Activated CD8-positive, alpha-beta memory T cell treated with anti-CD3 and anti-CD28 coated beads for 36 hours (primary cell): Measurements from ENCODE around the gene DCTD. TPM values are rescaled to one million over a fixed set of nuclear protein-coding genes. Genes with fewer than 3 reads are reported as not detected.

Experiments used
- CTCF ChIA-PET: fragments of 350-600 bp; sonication (Branson Sonifier 250); formaldehyde crosslinking; loops from one replicate; lab custom pipeline; 2021; ENCODE audit warnings: antibody characterized with exemption; lab: Charles Lee
- POLR2A ChIA-PET: fragments of 350-600 bp; sonication (Branson Sonifier 250); formaldehyde crosslinking; loops from one replicate; lab custom pipeline; 2021; ENCODE audit warnings: antibody characterized with exemption; lab: Charles Lee
- total RNA-seq, 2 experiments: library from RNA; stranded (reverse); gene quantifications; one replicate each; pipeline ENCODE4 v1.2.3, GENCODE V29; 2021

Gene DCTD
- total RNA-seq, 2 experiments from 2014 or later, result 154 TPM

DNA sequence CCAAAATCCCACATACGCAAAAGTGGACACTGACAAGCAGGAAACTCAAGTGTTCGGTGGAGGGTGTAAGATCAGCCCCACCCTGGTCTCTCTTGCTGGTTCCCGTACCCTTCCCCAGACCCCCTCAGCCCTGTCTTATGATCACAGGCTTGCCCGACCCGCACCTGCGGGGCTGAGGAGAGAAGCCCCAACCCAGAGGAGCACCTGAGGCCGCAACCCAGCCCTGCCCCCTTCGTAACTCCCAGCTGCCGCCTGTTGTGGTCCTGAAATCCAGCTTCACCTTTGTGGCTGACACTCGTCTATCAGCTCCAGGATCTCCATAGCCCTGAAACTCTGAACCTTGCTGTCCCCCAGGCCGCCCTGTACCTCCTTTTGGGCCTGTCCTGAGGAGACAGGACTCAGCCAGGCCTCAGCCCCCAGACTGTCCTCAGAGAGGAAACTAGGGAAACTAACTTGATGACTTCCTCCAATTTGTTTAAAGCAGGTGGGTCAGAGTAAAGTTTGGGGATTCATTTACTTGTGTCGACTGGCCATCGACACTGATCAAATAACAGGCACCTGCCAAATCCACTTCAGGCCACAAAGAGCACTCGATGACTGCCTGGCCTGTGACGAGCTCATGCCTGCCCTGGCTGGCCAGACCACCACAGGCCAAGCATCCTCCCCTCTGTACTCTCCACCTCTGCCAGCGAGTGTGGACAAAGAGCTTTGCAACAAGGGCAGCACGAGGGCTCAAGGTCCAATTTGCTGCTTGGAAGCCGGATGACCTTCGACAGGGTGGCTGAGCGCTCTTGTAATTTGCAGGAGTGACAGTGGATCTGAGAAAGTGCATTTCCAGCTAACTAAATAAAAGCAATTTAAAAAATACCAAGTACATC is 19.3 kb downstream of the DCTD start:
- ChIA-PET CTCF (no interaction called here), POLR2A (no interaction called here)

GRCh38 chr4:182896421-182896820 is 20.8 kb downstream of the DCTD start:
- POLR2A ChIA-PET, result no interaction called here
- CTCF ChIA-PET, result no interaction called here

DNA sequence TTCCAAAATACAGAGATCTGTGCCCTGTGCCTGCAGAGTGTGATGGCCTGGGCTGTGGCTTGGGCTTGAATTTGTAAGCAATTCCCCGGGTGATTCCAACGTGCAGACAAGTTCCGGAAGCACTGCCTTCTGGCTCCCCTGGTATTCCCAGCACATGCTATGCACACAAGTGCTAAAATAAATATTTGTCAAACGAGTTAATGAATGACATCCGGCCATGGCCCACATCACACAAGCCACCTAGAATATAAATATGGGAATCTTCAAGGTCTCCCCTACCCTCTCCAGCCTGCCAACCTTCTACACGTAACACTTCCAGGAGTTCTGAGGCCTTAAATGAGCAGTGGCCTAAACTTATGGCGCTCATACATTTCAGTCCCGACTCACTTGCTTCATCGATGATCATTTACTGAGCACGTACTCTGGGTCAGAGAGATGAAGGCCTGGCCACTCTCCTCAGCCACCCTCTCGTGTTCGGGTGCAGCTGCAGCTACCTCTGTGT is 21.3 kb downstream of the DCTD start:
- ChIA-PET CTCF (no interaction called here), POLR2A (no interaction called here)

GRCh38 chr4:182894681-182895275 is 22.4 kb downstream of the DCTD start:
- POLR2A ChIA-PET, result no interaction called here
- CTCF ChIA-PET, result no interaction called here

DNA sequence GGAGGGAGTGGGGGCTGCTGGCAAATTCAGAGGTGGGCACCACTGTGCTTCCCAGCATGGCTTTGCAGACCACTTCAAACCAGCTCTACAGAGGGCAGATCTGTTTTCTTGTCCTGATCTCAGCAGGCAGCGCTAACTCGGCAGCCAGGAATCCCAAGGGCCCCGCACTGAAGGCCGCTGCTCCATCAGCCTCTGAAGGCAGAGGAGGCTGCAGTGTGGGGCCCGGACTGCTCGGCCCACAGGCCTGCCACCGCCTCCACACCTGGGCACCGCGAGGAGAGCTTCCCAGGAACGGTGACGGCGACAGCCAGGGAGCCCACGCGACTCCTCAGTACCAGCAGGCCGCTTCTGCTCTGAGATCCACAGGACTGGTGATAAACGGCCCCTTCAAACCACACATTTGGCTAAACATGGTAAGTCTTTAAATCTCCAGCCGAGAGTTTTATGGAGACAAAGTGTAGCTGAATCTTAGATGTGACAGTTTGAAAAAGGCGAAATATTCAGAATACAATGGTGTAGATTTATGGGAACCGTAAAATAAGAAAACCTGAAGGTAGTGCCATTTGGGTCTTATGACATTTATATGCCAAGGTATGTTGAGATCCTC is 23.6 kb downstream of the DCTD start:
- POLR2A ChIA-PET, result no interaction called here
- CTCF ChIA-PET, result interaction anchor here (1.7 kb wide), 1 partner anchor 31 kb away, joined by 5 read pairs; no protein-coding TSS in a partner anchor

DNA sequence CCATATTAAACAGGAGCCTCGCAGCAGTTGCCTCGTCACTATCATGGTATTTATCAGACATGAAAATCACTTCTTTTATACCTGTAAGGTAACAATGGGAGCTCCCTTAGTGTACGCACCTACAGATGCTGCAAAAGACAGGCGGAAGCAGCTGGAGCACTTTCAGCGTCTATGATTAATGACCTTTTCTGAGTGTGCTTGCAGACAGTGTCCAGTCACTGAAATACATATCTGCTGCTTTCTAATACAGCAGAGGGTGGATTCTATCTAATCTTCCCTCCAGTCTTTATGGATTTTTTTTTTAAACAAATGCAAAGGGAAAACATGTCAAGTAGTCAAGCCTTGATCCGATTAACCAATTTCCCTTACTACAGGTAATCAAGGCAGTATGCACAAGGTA is 24.1 kb downstream of the DCTD start:
- CTCF ChIA-PET, result interaction anchor here (1.7 kb wide), 1 partner anchor 32 kb away, joined by 5 read pairs; no protein-coding TSS in a partner anchor
- POLR2A ChIA-PET, result no interaction called here

DNA sequence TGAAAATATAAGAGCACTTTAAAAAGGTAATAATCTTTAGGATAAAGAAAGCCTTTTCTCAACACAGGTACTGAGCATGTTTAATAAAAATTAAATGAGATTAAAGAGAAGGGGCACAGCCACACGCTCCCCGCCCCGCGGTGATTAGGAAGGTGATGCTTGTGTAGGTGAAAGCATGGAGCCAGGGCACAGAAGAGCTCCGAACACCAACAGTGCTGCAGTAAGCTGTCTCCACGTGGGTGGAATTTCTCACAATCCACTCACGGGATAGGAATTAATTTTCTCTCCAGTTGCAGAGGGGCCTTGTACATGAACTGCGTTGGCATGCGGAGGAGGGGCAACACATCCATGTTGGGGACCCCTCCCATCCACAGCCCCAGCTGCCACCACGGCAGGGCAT is 27.0 kb downstream of the DCTD start:
- CTCF ChIA-PET, result interaction anchor here (0.5 kb wide), 1 partner anchor 435 kb away, joined by 3 read pairs; no protein-coding TSS in a partner anchor

GRCh38 chr4:182888891-182889290 is 28.3 kb downstream of the DCTD start:
- ChIA-PET POLR2A (no interaction called here), CTCF (no interaction called here)

More for the DNA sequence above, 27.0 kb downstream of the DCTD start:
- POLR2A ChIA-PET, result no interaction called here

GRCh38 chr4:182886768-182887167 is 30.4 kb downstream of the DCTD start:
- ChIA-PET CTCF (no interaction called here), POLR2A (no interaction called here)

DNA sequence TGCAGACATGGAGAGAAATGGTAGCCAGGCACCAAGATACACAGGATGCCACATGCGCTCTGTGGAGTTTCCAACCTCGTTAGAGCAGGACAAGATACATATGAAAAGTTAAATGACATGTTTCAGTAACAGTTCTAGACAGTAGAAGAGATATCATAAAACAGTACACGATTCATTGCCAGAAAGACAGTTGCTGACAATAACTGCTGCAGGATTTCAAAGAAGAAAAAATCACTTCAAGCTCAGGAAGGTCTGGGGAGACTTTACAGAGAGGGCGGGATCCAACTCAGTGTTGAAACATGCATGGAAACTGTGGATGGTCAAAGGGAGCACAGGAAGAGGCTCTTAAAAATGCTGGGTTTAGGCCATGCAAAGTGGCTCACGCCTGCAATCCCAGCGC is 31.0 kb downstream of the DCTD start:
- CTCF ChIA-PET, result no interaction called here
- POLR2A ChIA-PET, result no interaction called here

DNA sequence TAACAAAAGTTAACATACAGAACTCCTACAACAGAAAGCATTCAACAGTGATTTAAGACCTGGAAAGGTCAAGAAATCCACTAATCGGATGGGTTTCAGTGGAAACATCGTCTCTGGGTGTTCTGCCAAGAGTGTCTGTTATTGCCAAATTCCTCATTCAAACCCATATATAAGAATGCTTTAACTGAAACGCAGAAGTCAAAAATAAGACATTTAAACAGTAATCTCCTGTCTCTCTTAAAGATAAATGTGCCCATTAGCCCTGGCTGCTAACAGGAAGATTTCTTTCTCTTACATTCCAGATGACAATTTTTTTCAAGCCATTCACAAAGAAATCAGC is 31.5 kb downstream of the DCTD start:
- CTCF ChIA-PET, result no interaction called here
- POLR2A ChIA-PET, result no interaction called here

- CTCF ChIA-PET, result no interaction called here
- POLR2A ChIA-PET, result no interaction called here
Observed at GRCh38 chr4:182885022-182885737, 32.0 kb downstream of the DCTD start.

DNA sequence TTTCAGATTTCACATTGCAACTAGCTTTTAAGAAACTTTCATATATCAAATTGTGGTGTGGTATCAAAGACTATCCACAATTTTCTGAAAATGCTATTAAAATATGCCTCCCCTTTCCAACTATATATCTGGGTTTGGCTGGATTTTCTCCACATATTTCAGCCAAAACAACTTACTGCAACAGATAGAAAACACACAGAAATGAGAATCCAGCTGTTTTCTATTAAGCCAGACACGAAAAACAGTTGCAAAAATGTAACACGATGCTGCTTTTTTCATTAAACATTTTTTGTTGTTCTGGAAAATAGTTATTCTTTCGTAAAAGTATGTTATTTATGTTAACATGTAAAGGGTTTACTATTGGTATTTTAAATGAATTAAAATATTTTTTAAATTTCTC is 33.1 kb downstream of the DCTD start:
- ChIA-PET CTCF (no interaction called here), POLR2A (no interaction called here)

DNA sequence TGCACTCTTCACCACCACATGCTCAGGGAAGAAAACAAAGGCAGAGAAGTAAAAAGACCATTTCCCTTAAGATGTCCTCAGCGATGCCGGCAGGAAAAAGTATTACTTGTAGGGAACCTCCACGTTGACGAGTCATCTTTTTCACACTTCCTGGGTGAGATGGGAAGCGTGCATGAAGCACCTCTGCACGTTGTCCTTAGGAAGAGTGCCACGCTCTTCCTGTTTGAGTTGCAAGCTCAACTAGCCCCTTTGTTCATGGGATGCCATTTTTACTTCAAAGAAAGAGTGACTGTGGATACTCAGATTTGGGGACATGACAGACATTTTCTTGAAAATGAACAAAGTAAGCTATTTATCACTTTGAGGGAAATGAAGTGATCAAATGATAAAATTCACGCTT is 33.8 kb downstream of the DCTD start:
- POLR2A ChIA-PET, result no interaction called here
- CTCF ChIA-PET, result interaction anchor here (1.7 kb wide), 1 partner anchor 42 kb away, joined by 4 read pairs; no protein-coding TSS in a partner anchor

DNA sequence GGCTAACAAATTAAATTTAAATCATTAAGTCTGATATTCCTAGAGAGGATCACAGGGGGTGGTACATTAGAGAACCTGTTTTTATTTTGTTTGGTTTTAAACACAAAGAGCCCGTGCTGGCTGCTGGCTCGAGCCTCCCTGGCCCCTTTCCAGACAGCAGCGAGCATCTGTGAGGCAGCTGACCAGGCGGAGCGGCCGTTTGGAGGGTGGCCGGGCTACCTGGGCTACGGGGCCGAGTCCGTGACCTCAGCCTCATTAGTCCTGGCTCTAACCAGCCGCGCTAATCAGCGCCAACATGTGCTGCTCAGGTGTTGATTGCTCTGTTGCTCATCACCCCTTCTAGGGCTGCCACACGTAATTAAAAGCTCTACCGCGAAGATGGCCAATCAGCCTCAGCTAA is 35.3 kb downstream of the DCTD start:
- POLR2A ChIA-PET, result no interaction called here
- CTCF ChIA-PET, result interaction anchor here (1.7 kb wide), 1 partner anchor 43 kb away, joined by 4 read pairs; no protein-coding TSS in a partner anchor

DNA sequence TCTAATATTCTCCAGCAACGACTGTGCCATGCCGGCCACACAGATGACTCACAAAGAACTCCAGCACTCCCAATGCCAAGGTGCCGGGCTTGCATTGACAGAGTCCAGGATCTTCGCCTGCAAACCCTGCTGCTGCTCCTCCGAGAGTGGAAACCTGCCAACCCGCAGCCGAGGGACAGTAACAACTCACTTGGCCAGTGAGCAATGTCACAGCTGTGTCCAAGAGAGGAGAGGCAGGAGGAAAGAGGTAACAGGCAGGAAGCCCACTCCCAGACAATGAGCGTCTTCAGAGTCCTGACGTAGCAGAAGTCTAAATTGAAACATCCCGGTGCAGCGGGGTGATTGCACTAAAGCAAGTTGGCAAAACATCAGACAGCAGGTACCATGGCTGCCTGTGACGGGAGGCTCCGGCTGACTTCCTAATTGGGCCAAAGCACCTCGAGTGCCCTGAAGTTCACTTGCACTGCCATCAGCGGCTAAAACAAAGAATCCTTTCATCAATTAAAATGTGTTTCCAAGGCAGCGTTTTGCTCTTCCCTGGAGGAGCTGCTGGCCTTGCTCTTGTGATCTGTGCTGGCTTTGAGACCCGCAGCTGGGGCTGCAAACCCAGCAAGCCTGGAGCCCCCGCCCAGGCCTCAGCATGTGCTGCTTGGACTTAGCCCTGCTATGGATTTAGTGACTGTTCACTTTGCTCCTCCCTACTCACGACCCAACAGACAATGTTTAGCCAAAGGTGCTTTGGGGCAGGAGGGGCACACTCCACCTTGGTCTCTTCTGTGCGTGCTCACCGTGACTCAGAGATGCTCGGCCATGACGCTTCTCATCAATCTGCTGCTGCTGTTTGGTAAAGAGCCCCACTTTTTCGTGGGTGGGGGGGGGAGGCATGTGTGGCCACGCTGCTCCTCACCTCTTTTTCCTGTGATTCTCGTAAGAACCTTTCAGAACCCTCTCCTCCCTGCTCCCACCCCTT is 36.5 kb downstream of the DCTD start:
- ChIA-PET CTCF (no interaction called here), POLR2A (no interaction called here)

DNA sequence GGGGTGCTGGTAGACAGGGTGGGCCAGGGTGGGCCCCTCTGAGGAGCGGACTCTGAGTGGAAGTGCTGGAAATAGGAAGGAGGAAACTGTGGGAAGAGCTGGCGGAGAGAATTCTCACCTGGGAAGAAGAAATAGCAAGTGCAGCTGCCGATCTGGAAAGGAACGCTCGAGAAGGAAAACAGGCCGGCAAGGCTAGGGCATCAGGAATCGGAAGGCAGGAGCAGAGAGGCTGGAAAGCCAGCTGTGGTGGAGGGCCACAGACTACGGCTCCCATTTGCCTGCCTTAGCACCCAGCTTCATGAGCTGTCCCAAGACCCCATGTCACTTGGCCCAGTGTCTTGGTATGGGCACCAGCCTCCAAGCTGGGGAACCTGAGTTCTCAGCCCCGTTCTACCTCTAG is 37.3 kb downstream of the DCTD start:
- ChIA-PET POLR2A (no interaction called here), CTCF (no interaction called here)
